ENCODE data around the gene TMSB10. TPM values are rescaled to one million over a fixed set of nuclear protein-coding genes. Genes with fewer than 3 reads are reported as not detected.

The TMSB10 gene
- 3,633 and 4,065 TPM in 2 replicates for total RNA-seq

GRCh38 chr2:84905181-84906107 is at the start of gene TMSB10:
Gene TMSB10, plus strand, starts transcription at chr2:84905656.
- peaks cover 8% of the 10 kb centered on the region for H4K20me1 ChIP-seq (ENCODE audit: insufficient read depth, low read length)
- TF ChIP-seq, protein P1, sequence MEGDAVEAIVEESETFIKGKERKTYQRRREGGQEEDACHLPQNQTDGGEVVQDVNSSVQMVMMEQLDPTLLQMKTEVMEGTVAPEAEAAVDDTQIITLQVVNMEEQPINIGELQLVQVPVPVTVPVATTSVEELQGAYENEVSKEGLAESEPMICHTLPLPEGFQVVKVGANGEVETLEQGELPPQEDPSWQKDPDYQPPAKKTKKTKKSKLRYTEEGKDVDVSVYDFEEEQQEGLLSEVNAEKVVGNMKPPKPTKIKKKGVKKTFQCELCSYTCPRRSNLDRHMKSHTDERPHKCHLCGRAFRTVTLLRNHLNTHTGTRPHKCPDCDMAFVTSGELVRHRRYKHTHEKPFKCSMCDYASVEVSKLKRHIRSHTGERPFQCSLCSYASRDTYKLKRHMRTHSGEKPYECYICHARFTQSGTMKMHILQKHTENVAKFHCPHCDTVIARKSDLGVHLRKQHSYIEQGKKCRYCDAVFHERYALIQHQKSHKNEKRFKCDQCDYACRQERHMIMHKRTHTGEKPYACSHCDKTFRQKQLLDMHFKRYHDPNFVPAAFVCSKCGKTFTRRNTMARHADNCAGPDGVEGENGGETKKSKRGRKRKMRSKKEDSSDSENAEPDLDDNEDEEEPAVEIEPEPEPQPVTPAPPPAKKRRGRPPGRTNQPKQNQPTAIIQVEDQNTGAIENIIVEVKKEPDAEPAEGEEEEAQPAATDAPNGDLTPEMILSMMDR (IDR thresholded peaks at IDR 0.05; ENCODE audit: extremely low read depth, low read depth, low read length), result no peak
- H3K4me2 ChIP-seq (ENCODE audit: insufficient read depth, low read length), result peak within 1 kb of the TSS; percentile 93
- H3K27me3 ChIP-seq (ENCODE audit: insufficient read depth, low read length), result no peaks in the 10 kb centered on the region
- H3K27ac ChIP-seq (ENCODE audit: low read depth, low read length), result peak within 1 kb of the TSS; percentile 62
- H3K4me1 ChIP-seq (ENCODE audit: insufficient read depth, low read length), result peaks cover 21% of the 10 kb centered on the region
- peaks cover 8% of the 10 kb centered on the region for H3K36me3 ChIP-seq (ENCODE audit: insufficient read depth, low read length)
- H2AFZ ChIP-seq (ENCODE audit: low read length), result peak within 1 kb of the TSS; percentile 73
- peak; percentile 97 for DNase-seq (ENCODE audit: insufficient read length, low spot score, missing footprints)
- peaks cover 14% of the 10 kb centered on the region for H3K79me2 ChIP-seq (ENCODE audit: insufficient read depth, low read length)
- no peaks in the 10 kb centered on the region for H3K9me3 ChIP-seq (ENCODE audit: low read depth, low read length)
- H3K4me3 ChIP-seq (ENCODE audit: insufficient read depth, low read length), result peak within 1 kb of the TSS; percentile 84

DNA sequence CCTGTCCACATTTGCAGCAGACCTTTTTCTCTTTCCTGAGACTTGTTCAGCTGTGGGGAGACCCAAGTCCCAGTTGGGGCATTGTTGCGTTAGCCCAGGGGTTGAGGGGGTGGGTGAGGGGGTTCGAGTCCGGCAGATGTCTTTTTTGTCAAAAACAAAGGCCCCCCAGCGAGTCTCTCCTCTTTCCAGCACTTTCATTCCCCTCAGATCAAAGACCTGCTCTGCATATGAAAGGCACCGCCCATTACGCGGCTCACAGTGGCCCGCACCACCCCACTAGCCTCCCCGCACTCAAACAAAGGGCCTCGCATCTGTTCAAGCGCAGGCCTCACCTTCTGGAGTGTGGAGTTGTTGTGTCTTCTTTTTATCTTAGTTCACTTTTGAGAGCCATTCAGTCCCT is 49.7 kb upstream of the TMSB10 start:
- H3K9me3 ChIP-seq (ENCODE audit: low read depth, low read length), result no peaks in the 10 kb centered on the region
- H3K27ac ChIP-seq (ENCODE audit: low read depth, low read length), result no peak overlapping the region
- no peak overlapping the region for H2AFZ ChIP-seq (ENCODE audit: low read length)
- no peaks in the 10 kb centered on the region for H3K79me2 ChIP-seq (ENCODE audit: insufficient read depth, low read length)
- no peaks in the 10 kb centered on the region for H3K4me1 ChIP-seq (ENCODE audit: insufficient read depth, low read length)
- no peak overlapping the region for H3K4me2 ChIP-seq (ENCODE audit: insufficient read depth, low read length)
- H3K36me3 ChIP-seq (ENCODE audit: insufficient read depth, low read length), result no peaks in the 10 kb centered on the region
- H4K20me1 ChIP-seq (ENCODE audit: insufficient read depth, low read length), result no peaks in the 10 kb centered on the region
- TF ChIP-seq, protein P1 (IDR thresholded peaks at IDR 0.05; ENCODE audit: extremely low read depth, low read depth, low read length), result no peak
- no peak overlapping the region for H3K4me3 ChIP-seq (ENCODE audit: insufficient read depth, low read length)
- no peaks in the 10 kb centered on the region for H3K27me3 ChIP-seq (ENCODE audit: insufficient read depth, low read length)
- no peak for DNase-seq (ENCODE audit: insufficient read length, low spot score, missing footprints)

DNA sequence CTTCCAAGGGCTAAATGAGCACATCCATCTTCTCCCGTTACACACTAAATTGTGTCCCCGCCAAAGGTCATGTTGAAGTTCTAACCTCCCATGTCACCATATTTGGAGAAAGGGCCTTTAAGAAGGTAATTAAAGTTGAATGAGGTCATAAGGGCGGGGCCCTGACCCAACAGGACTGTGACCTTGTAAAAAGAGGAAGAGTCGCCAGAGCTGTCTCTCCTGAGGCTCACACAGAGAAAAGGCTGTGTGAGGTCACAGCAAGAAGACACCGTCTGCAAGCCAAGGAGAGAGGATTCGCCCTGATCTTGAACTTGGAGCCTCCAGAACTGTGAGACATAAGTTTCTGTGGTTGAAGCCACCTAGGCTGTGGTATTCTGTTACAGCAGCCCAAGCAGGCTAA is 48.7 kb upstream of the TMSB10 start:
- no peak for DNase-seq (ENCODE audit: insufficient read length, low spot score, missing footprints)
- TF ChIP-seq, protein P1 (IDR thresholded peaks at IDR 0.05; ENCODE audit: extremely low read depth, low read depth, low read length), result no peak

DNA sequence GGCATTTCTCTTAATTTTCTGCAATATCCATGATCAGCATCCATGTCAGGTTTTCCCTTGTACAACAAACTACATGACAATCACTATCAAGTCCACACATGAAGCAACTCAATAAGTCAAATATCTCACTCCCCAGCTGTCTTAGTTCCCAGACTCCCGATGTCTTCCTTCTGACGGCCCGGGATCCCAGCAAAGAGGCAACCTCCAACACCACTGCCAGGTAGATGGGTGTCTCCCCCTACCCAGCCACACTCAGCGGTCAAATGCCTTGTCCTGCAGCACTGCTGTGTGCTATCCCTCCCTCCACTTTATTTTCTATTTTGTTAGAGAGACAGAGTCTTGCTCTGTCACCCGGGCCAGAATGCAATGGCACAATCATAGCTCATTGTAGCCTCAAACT is 47.9 kb upstream of the TMSB10 start:
- Histone ChIP-seq H3K27me3 (ENCODE audit: insufficient read depth, low read length) (no peaks in the 10 kb centered on the region), H3K36me3 (ENCODE audit: insufficient read depth, low read length) (no peaks in the 10 kb centered on the region), H3K4me1 (ENCODE audit: insufficient read depth, low read length) (no peaks in the 10 kb centered on the region), H3K79me2 (ENCODE audit: insufficient read depth, low read length) (no peaks in the 10 kb centered on the region), H2AFZ (ENCODE audit: low read length) (no peak overlapping the region), H3K4me3 (ENCODE audit: insufficient read depth, low read length) (no peak overlapping the region), H3K4me2 (ENCODE audit: insufficient read depth, low read length) (no peak overlapping the region), H3K9me3 (ENCODE audit: low read depth, low read length) (no peaks in the 10 kb centered on the region), H3K27ac (ENCODE audit: low read depth, low read length) (no peak overlapping the region), H4K20me1 (ENCODE audit: insufficient read depth, low read length) (no peaks in the 10 kb centered on the region)
- DNase-seq (ENCODE audit: insufficient read length, low spot score, missing footprints), result no peak
- TF ChIP-seq, protein P1 (IDR thresholded peaks at IDR 0.05; ENCODE audit: extremely low read depth, low read depth, low read length), result no peak

More for the DNA sequence above, 48.7 kb upstream of the TMSB10 start:
- Histone ChIP-seq H3K4me3 (ENCODE audit: insufficient read depth, low read length) (no peak overlapping the region), H4K20me1 (ENCODE audit: insufficient read depth, low read length) (no peaks in the 10 kb centered on the region), H3K4me2 (ENCODE audit: insufficient read depth, low read length) (no peak overlapping the region), H3K27me3 (ENCODE audit: insufficient read depth, low read length) (no peaks in the 10 kb centered on the region), H3K79me2 (ENCODE audit: insufficient read depth, low read length) (no peaks in the 10 kb centered on the region), H2AFZ (ENCODE audit: low read length) (no peak overlapping the region), H3K27ac (ENCODE audit: low read depth, low read length) (no peak overlapping the region), H3K9me3 (ENCODE audit: low read depth, low read length) (no peaks in the 10 kb centered on the region), H3K36me3 (ENCODE audit: insufficient read depth, low read length) (no peaks in the 10 kb centered on the region), H3K4me1 (ENCODE audit: insufficient read depth, low read length) (no peaks in the 10 kb centered on the region)

Data from osteoblast (primary cell).